H1 (cell line): ENCODE data around the gene FAM169A. TPM values are rescaled to one million over a fixed set of nuclear protein-coding genes. Genes with fewer than 3 reads are reported as not detected.
A peak's percentile ranks its signal among the peaks of the same experiment; 100 is the strongest.

Source experiments
- CTCF ChIA-PET: fragments of 300-600 bp; sonication (Branson Sonifier 250); formaldehyde crosslinking; loops from one replicate; lab custom pipeline; 2021; ENCODE audit not compliant: partially characterized antibody; lab: Charles Lee
- POLR2A ChIA-PET: fragments of 300-600 bp; sonication (Branson Sonifier 250); formaldehyde crosslinking; loops from one replicate; lab custom pipeline; 2021; ENCODE audit warnings: inconsistent platforms; ENCODE audit not compliant: partially characterized antibody; lab: Charles Lee
- DNase-seq, 2 experiments: peaks; one replicate each; pipeline versions ENCODE4 v3.0.0 to v3.0.0-alpha.2; 2010 to 2022; ENCODE audit warnings: low spot score in 2 of 2, low read depth in 1 of 2, mixed read lengths in 1 of 2
- FAIRE-seq: peaks from 2 replicates; lab custom pipeline; 2011; peaks lifted over from hg19 to GRCh38; lab: Jason Lieb, UNC
- H2AFZ ChIP-seq: 2 replicates; pipeline ENCODE4 v1.8.1; 2012; ENCODE audit warnings: low read length, inconsistent platforms
- H2AK5ac ChIP-seq: 2 replicates; pipeline ENCODE4 v1.6.1; 2013; ENCODE audit warnings: low read depth, low read length
- H2BK120ac ChIP-seq: replicated peaks from 2 replicates; pipeline ENCODE3; 2013; ENCODE audit warnings: low read depth, low read length, inconsistent platforms
- H2BK12ac ChIP-seq: 2 replicates; pipeline ENCODE4 v1.6.1; 2013; ENCODE audit warnings: low read depth, low read length
- H2BK15ac ChIP-seq: 2 replicates; pipeline ENCODE4 v1.6.1; 2013; ENCODE audit warnings: low read length
- H2BK20ac ChIP-seq: 2 replicates; pipeline ENCODE4 v1.6.1; 2013; ENCODE audit warnings: low read length
- H2BK5ac ChIP-seq: 2 replicates; pipeline ENCODE4 v1.6.1; 2013; ENCODE audit warnings: low read depth, low read length
- H3K14ac ChIP-seq: 2 replicates; pipeline ENCODE4 v1.6.1; 2013; ENCODE audit warnings: inconsistent platforms; ENCODE audit not compliant: insufficient read length
- H3K18ac ChIP-seq: 2 replicates; pipeline ENCODE4 v1.6.1; 2013; ENCODE audit warnings: low read length; ENCODE audit errors: extremely low read depth
- H3K23ac ChIP-seq: 2 replicates; pipeline ENCODE4 v1.6.1; 2013; ENCODE audit warnings: inconsistent platforms; ENCODE audit not compliant: insufficient read length
- H3K23me2 ChIP-seq: 2 replicates; pipeline ENCODE4 v1.6.1; 2013; ENCODE audit warnings: low read depth, low read length
- H3K27ac ChIP-seq: 2 replicates; pipeline ENCODE4 v1.6.1; 2011; ENCODE audit warnings: low read depth, low read length, inconsistent platforms
- H3K27me3 ChIP-seq, 4 experiments: replicated peaks in 1 of 4; 1 replicate in 1 of 4; 2 replicates in 3 of 4; pipeline versions ENCODE4 v1.6.1 to v1.8.1; 2011 to 2013; ENCODE audit warnings: low read length in 3 of 4, mild to moderate bottlenecking in 3 of 4, inconsistent platforms in 2 of 4, mixed read lengths in 2 of 4, moderate library complexity in 1 of 4; ENCODE audit not compliant: control insufficient read depth in 3 of 4, insufficient read depth in 3 of 4; ENCODE audit errors: extremely low read depth in 1 of 4
- H3K36me3 ChIP-seq, 4 experiments: 2 replicates each; pipeline versions ENCODE4 v1.6.1 to v1.8.1; 2011 to 2013; ENCODE audit warnings: mild to moderate bottlenecking in 4 of 4, low read length in 3 of 4, moderate library complexity in 2 of 4, control low read depth in 1 of 4, inconsistent platforms in 1 of 4; ENCODE audit not compliant: insufficient read depth in 4 of 4, control insufficient read depth in 2 of 4
- H3K4ac ChIP-seq: replicated peaks from 2 replicates; pipeline ENCODE3; 2013; ENCODE audit warnings: low read length, low read depth, mixed read lengths, inconsistent platforms; ENCODE audit not compliant: insufficient read length
- H3K4me1 ChIP-seq, 4 experiments: replicated peaks in 1 of 4; 1 replicate in 1 of 4; 2 replicates in 3 of 4; pipeline versions ENCODE4 v1.6.1 to v1.8.1; 2011 to 2013; ENCODE audit warnings: low read length in 3 of 4, inconsistent platforms in 2 of 4, mixed read lengths in 1 of 4; ENCODE audit not compliant: insufficient read depth in 4 of 4, control insufficient read depth in 3 of 4
- H3K4me2 ChIP-seq, 2 experiments: 2 replicates each; pipeline versions ENCODE4 v1.6.1 to v1.8.1; 2011 to 2013; ENCODE audit warnings: low read depth in 2 of 2, low read length in 2 of 2, control low read depth in 1 of 2, inconsistent platforms in 1 of 2, mild to moderate bottlenecking in 1 of 2; ENCODE audit not compliant: insufficient read depth in 1 of 2
- H3K4me3 ChIP-seq, 4 experiments: fragments of 200-600, 300-600 bp in 1 of 4; sonication (generic), shearing (Covaris generic), sonication (Bioruptor Twin) in 1 of 4; 2 replicates each; pipeline versions ENCODE4 v1.5.1 to v1.8.1; 2011 to 2016; ENCODE audit warnings: low read length in 4 of 4, low read depth in 3 of 4, control low read depth in 2 of 4, inconsistent platforms in 2 of 4, mild to moderate bottlenecking in 2 of 4, mixed read lengths in 1 of 4, moderate library complexity in 1 of 4; ENCODE audit not compliant: insufficient read depth in 2 of 4; ENCODE audit errors: extremely low read depth in 1 of 4
- H3K56ac ChIP-seq: replicated peaks from 2 replicates; pipeline ENCODE3; 2013; ENCODE audit warnings: low read depth, mild to moderate bottlenecking, mixed read lengths, low read length, inconsistent platforms; ENCODE audit not compliant: insufficient read length
- H3K79me1 ChIP-seq: 2 replicates; pipeline ENCODE4 v1.6.1; 2013; ENCODE audit warnings: low read depth, low read length, control low read depth
- H3K79me2 ChIP-seq, 2 experiments: 2 replicates each; pipeline versions ENCODE4 v1.6.1 to v1.8.1; 2012 to 2013; ENCODE audit warnings: low read length in 2 of 2, mild to moderate bottlenecking in 2 of 2, inconsistent platforms in 1 of 2; ENCODE audit not compliant: insufficient read depth in 2 of 2, control insufficient read depth in 1 of 2
- H3K9ac ChIP-seq, 4 experiments: replicated peaks in 1 of 4; 1 replicate in 1 of 4; 2 replicates in 3 of 4; pipeline versions ENCODE4 v1.6.1 to v1.8.1; 2011 to 2013; ENCODE audit warnings: low read depth in 3 of 4, low read length in 3 of 4, control low read depth in 2 of 4, mild to moderate bottlenecking in 2 of 4, moderate library complexity in 2 of 4, inconsistent platforms in 1 of 4; ENCODE audit errors: extremely low read depth in 1 of 4
- H3K9me3 ChIP-seq, 2 experiments: 2 replicates each; pipeline versions ENCODE4 v1.6.1 to v1.8.1; 2012 to 2013; ENCODE audit warnings: mild to moderate bottlenecking in 2 of 2, moderate library complexity in 2 of 2, control low read depth in 1 of 2, inconsistent platforms in 1 of 2, low read depth in 1 of 2, low read length in 1 of 2, mixed read lengths in 1 of 2; ENCODE audit not compliant: insufficient read depth in 2 of 2
- H4K20me1 ChIP-seq, 2 experiments: replicated peaks in 1 of 2; 2 replicates each; pipeline versions ENCODE3 to v1.8.1; 2011 to 2013; ENCODE audit warnings: inconsistent platforms in 2 of 2, low read length in 2 of 2, mild to moderate bottlenecking in 1 of 2; ENCODE audit not compliant: insufficient read depth in 2 of 2, control insufficient read depth in 1 of 2
- H4K5ac ChIP-seq: 2 replicates; pipeline ENCODE4 v1.6.1; 2013; ENCODE audit warnings: low read length, low read depth, mixed read lengths, inconsistent platforms; ENCODE audit not compliant: insufficient read length
- H4K8ac ChIP-seq: 2 replicates; pipeline ENCODE4 v1.8.0; 2013; ENCODE audit warnings: mild to moderate bottlenecking, moderate library complexity, low read length, inconsistent platforms; ENCODE audit not compliant: insufficient read depth; ENCODE audit errors: extremely low read depth
- H4K91ac ChIP-seq: replicated peaks from 2 replicates; pipeline ENCODE3; 2013; ENCODE audit warnings: low read length, mixed read lengths, inconsistent platforms; ENCODE audit not compliant: insufficient read length
- JUND ChIP-seq: IDR thresholded peaks from 2 replicates; pipeline ENCODE4 v1.6.1; 2011; ENCODE audit warnings: mild to moderate bottlenecking, improper control_type of control experiment, low read length
- WGBS, 2 experiments: shearing (Covaris generic) in 1 of 2; methylation state at CpG; one replicate each; pipeline versions ENCODE4 v1.1.6 to v1.1.7; 2013 to 2015; ENCODE audit warnings: low lambda C conversion rate in 2 of 2, mixed read lengths in 2 of 2, inconsistent platforms in 1 of 2, low coverage in 1 of 2, missing lambda C conversion rate in 1 of 2; ENCODE audit not compliant: insufficient replicate concordance in 2 of 2, insufficient coverage in 1 of 2, insufficient read length in 1 of 2; ENCODE audit errors: extremely low coverage in 1 of 2, missing lambda C conversion rate in 1 of 2; 5-methylcytosine and 5-hydroxymethylcytosine counted together
- polyA plus RNA-seq, 7 experiments: library from polyadenylated mRNA; depleted of rRNA in 3 of 7; stranded (reverse) in 5 of 7; unstranded in 2 of 7; fragments of >200 nt in 5 of 7; fragments of 200-250 nt in 2 of 7; gene quantifications; 1 replicate in 5 of 7; 2 replicates in 1 of 7; 4 replicates in 1 of 7; pipeline versions ENCODE4 v1.2.1 to v1.2.3, GENCODE V29; 2011 to 2013; ENCODE audit warnings: missing spikeins in 2 of 7, mixed read lengths in 2 of 7
- total RNA-seq: library from RNA; stranded (reverse); fragmentation: NEBNext Ultra II Directional; extraction: Animal tissue kit (Norgen Biotek cat#: 25700); gene quantifications from 2 replicates; pipeline ENCODE4 v1.2.1, GENCODE V29; 2021

FAM169A gene
- total and polyA plus RNA-seq, 2 of the 8 experiments (the other 6 are each of a cell fraction or from before 2014, with no cell fraction given), result 12.6 to 83.1 TPM

DNA sequence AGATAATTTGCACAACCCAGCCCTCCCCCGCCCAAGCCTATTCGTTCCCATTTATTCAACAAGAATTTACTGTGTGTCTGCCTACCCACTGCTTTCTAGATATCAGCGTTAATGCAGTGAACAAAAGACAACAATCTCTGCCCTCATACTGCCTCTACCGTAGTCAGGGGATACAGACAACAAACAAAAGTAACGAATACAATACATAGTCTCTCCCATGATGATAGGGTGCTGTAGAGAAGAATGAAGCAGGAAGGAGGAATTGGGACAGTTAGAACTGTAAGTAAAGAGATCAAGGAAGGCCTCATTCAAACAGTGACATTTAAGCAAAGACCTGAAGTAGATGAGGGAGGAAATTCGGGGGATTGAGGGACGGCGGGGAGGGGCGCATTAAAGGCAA is 101.0 kb downstream of the FAM169A start:
- H2BK120ac ChIP-seq, result no peak overlapping the region
- H2BK12ac ChIP-seq, result no peak overlapping the region
- DNase-seq (no peak), FAIRE-seq (no peak)
- H3K18ac ChIP-seq, result no peak overlapping the region
- no peak overlapping the region for H3K14ac ChIP-seq
- H4K5ac ChIP-seq, result no peak overlapping the region
- H3K27ac ChIP-seq, result no peak overlapping the region
- no peaks in the 10 kb centered on the region for H3K27me3 ChIP-seq
- H3K79me1 ChIP-seq, result peaks cover 3% of the 10 kb centered on the region; the same call in 1 of the 2 replicates
- no peaks in the 10 kb centered on the region; the same call in 1 of the 2 replicates for H3K23me2 ChIP-seq
- TF ChIP-seq JUND, result no peak
- H3K4me2 ChIP-seq, result peak overlapping the region in 1 of 2 experiments; percentile 84; a peak in 2 of 4 replicates
- H3K9ac ChIP-seq, result no peak overlapping the region; a peak in 1 of 7 replicates
- no peak overlapping the region for H2BK15ac ChIP-seq
- H3K36me3 ChIP-seq, result peaks cover 0 to 26% (median 13%) of the 10 kb centered on the region in 4 experiments; a peak in 7 of 8 replicates
- ChIA-PET CTCF (interaction anchor here (1.1 to 2.7 kb wide), 7 partner anchors 102 to 285 kb away, joined by 3 to 10 read pairs (median 4); no protein-coding TSS in a partner anchor), POLR2A (interaction anchor here (0.5 kb wide), 1 partner anchor 1757 kb away, joined by 3 read pairs; no protein-coding TSS in a partner anchor)
- 93% methylated on average over 9 of the region's 9 CpGs; no CpG with 5 or more reads in 1 of the 2 experiments for WGBS, 2 experiments
- no peak overlapping the region for H3K56ac ChIP-seq
- peaks cover 0 to 3% of the 10 kb centered on the region in 2 experiments for H4K20me1 ChIP-seq
- no peak overlapping the region for H3K4me3 ChIP-seq
- no peaks in the 10 kb centered on the region for H3K9me3 ChIP-seq
- H3K4ac ChIP-seq, result no peak overlapping the region
- H2AFZ ChIP-seq, result no peak overlapping the region
- H3K4me1 ChIP-seq, result peaks cover 0 to 4% (median 2%) of the 10 kb centered on the region in 4 experiments; a peak in 2 of 7 replicates
- no peak overlapping the region for H4K91ac ChIP-seq
- no peak overlapping the region for H3K23ac ChIP-seq
- H2BK20ac ChIP-seq, result no peak overlapping the region
- H2AK5ac ChIP-seq, result no peak overlapping the region
- no peak overlapping the region for H4K8ac ChIP-seq
- H3K79me2 ChIP-seq, result peaks cover 12 to 45% of the 10 kb centered on the region in 2 experiments
- no peak overlapping the region for H2BK5ac ChIP-seq
